Activated CD4-positive, alpha-beta T cell treated with anti-CD3 and anti-CD28 coated beads, Interleukin-2, amount 10 ng/mL, durations not matched to agents 7 days and 5 days (primary cell): ENCODE measurements around the gene CCL8. TPM values are rescaled to one million over a fixed set of nuclear protein-coding genes. Genes with fewer than 3 reads are reported as not detected.
"Not testable (repeated sequence)": the region's sequence is repeated elsewhere in the genome, so short reads cannot be mapped to it uniquely, and the experiment has no call there.

ENCODE experiments used
- CTCF ChIA-PET: fragments of 350-600 bp; sonication (Branson Sonifier 250); formaldehyde crosslinking; loops from one replicate; lab custom pipeline; 2021; ENCODE audit warnings: antibody characterized with exemption; lab: Charles Lee
- POLR2A ChIA-PET: fragments of 350-600 bp; sonication (Branson Sonifier 250); formaldehyde crosslinking; loops from one replicate; lab custom pipeline; 2021; ENCODE audit warnings: antibody characterized with exemption; lab: Charles Lee
- DNase-seq: peaks from one replicate; pipeline ENCODE4 v3.0.0-alpha.2; 2020
- H3K27ac Mint-ChIP-seq: one replicate; pipeline ENCODE4 v1.8.0; 2021; ENCODE audit warnings: mild to moderate bottlenecking, moderate library complexity, mixed read lengths
- H3K27me3 Mint-ChIP-seq: one replicate; pipeline ENCODE4 v1.8.0; 2021; ENCODE audit warnings: mixed read lengths
- H3K36me3 Mint-ChIP-seq: one replicate; pipeline ENCODE4 v1.8.0; 2021; ENCODE audit warnings: low read depth, mixed read lengths
- H3K4me1 Mint-ChIP-seq: one replicate; pipeline ENCODE4 v1.8.0; 2021; ENCODE audit warnings: mixed read lengths
- H3K4me3 Mint-ChIP-seq: one replicate; pipeline ENCODE4 v1.8.0; 2021; ENCODE audit warnings: mild to moderate bottlenecking, moderate library complexity, mixed read lengths
- H3K9me3 Mint-ChIP-seq: one replicate; pipeline ENCODE4 v1.8.0; 2021; ENCODE audit warnings: mixed read lengths
- total RNA-seq, 2 experiments: library from RNA; stranded (reverse); gene quantifications; one replicate each; pipeline ENCODE4 v1.2.3, GENCODE V29; 2021

CCL8 gene
- total RNA-seq, 2 experiments from 2014 or later: not detected

- ChIA-PET POLR2A (no interaction called here), CTCF (interaction anchor here (0.9 kb wide), 1 partner anchor 102 kb away, joined by 3 read pairs; no protein-coding TSS in a partner anchor)
- Mint-ChIP-seq H3K27me3 (peaks cover 7% of the 10 kb centered on the region), H3K4me1 (peaks cover 13% of the 10 kb centered on the region), H3K36me3 (no peaks in the 10 kb centered on the region), H3K4me3 (no peak overlapping the region), H3K27ac (no peak overlapping the region), H3K9me3 (peaks cover 4% of the 10 kb centered on the region)
- DNase-seq: no peak
Measured at GRCh38 chr17:34302636-34303035, 16.6 kb upstream of the CCL8 start.

- Mint-ChIP-seq H3K4me3 (no peak overlapping the region), H3K27ac (no peak overlapping the region), H3K9me3 (peaks cover under 1% of the 10 kb centered on the region), H3K36me3 (no peaks in the 10 kb centered on the region), H3K4me1 (peaks cover 18% of the 10 kb centered on the region), H3K27me3 (peaks cover 3% of the 10 kb centered on the region)
- ChIA-PET CTCF (no interaction called here), POLR2A (no interaction called here)
- DNase-seq: no peak
Measured at GRCh38 chr17:34303606-34304005, 15.6 kb upstream of the CCL8 start.

GRCh38 chr17:34305061-34305460, 14.2 kb upstream of the CCL8 start:
- ChIA-PET POLR2A (interaction anchor here (0.7 kb wide), 1 partner anchor 20 kb away, joined by 3 read pairs; no protein-coding TSS in a partner anchor), CTCF (no interaction called here)
- H3K4me3 Mint-ChIP-seq: no peak overlapping the region
- no peaks in the 10 kb centered on the region for H3K9me3 Mint-ChIP-seq
- no peaks in the 10 kb centered on the region for H3K36me3 Mint-ChIP-seq
- peaks cover 2% of the 10 kb centered on the region for H3K27me3 Mint-ChIP-seq
- no peak overlapping the region for H3K27ac Mint-ChIP-seq
- DNase-seq: no peak
- peaks cover 20% of the 10 kb centered on the region for H3K4me1 Mint-ChIP-seq

GRCh38 chr17:34305606-34306005, 13.6 kb upstream of the CCL8 start:
- H3K27ac Mint-ChIP-seq: no peak overlapping the region
- DNase-seq: no peak
- peaks cover 2% of the 10 kb centered on the region for H3K27me3 Mint-ChIP-seq
- CTCF ChIA-PET: no interaction called here
- no peaks in the 10 kb centered on the region for H3K36me3 Mint-ChIP-seq
- H3K9me3 Mint-ChIP-seq: no peaks in the 10 kb centered on the region
- H3K4me1 Mint-ChIP-seq: peaks cover 20% of the 10 kb centered on the region
- POLR2A ChIA-PET: no interaction called here
- no peak overlapping the region for H3K4me3 Mint-ChIP-seq

GRCh38 chr17:34306466-34306865, 12.8 kb upstream of the CCL8 start:
- peaks cover 16% of the 10 kb centered on the region for H3K4me1 Mint-ChIP-seq
- ChIA-PET POLR2A (no interaction called here), CTCF (no interaction called here)
- no peak for DNase-seq
- H3K27ac Mint-ChIP-seq: no peak overlapping the region
- no peaks in the 10 kb centered on the region for H3K9me3 Mint-ChIP-seq
- peaks cover 4% of the 10 kb centered on the region for H3K27me3 Mint-ChIP-seq
- no peaks in the 10 kb centered on the region for H3K36me3 Mint-ChIP-seq
- no peak overlapping the region for H3K4me3 Mint-ChIP-seq

GRCh38 chr17:34307110-34307509, 12.1 kb upstream of the CCL8 start:
- no peaks in the 10 kb centered on the region for H3K9me3 Mint-ChIP-seq
- peaks cover 16% of the 10 kb centered on the region for H3K4me1 Mint-ChIP-seq
- no peaks in the 10 kb centered on the region for H3K36me3 Mint-ChIP-seq
- H3K27ac Mint-ChIP-seq: no peak overlapping the region
- POLR2A ChIA-PET: no interaction called here
- CTCF ChIA-PET: no interaction called here
- DNase-seq: no peak
- H3K27me3 Mint-ChIP-seq: peaks cover 2% of the 10 kb centered on the region
- no peak overlapping the region for H3K4me3 Mint-ChIP-seq

- no peak overlapping the region for H3K4me3 Mint-ChIP-seq
- H3K27ac Mint-ChIP-seq: no peak overlapping the region
- ChIA-PET POLR2A (no interaction called here), CTCF (no interaction called here)
- H3K4me1 Mint-ChIP-seq: peaks cover 16% of the 10 kb centered on the region
- no peaks in the 10 kb centered on the region for H3K36me3 Mint-ChIP-seq
- H3K27me3 Mint-ChIP-seq: peaks cover 9% of the 10 kb centered on the region
- no peaks in the 10 kb centered on the region for H3K9me3 Mint-ChIP-seq
- no peak for DNase-seq
Measured at GRCh38 chr17:34308371-34308770, 10.9 kb upstream of the CCL8 start.

GRCh38 chr17:34311291-34311690, 7.9 kb upstream of the CCL8 start:
- no peaks in the 10 kb centered on the region for H3K36me3 Mint-ChIP-seq
- no peak for DNase-seq
- CTCF ChIA-PET: interaction anchor here (0.6 kb wide), 1 partner anchor 870 kb away, joined by 3 read pairs; no protein-coding TSS in a partner anchor
- no peak overlapping the region for H3K27ac Mint-ChIP-seq
- no peaks in the 10 kb centered on the region for H3K9me3 Mint-ChIP-seq
- peaks cover 16% of the 10 kb centered on the region for H3K4me1 Mint-ChIP-seq
- POLR2A ChIA-PET: no interaction called here
- no peak overlapping the region for H3K4me3 Mint-ChIP-seq
- H3K27me3 Mint-ChIP-seq: peaks cover 28% of the 10 kb centered on the region

GRCh38 chr17:34312080-34312479, 7.2 kb upstream of the CCL8 start:
- H3K27me3 Mint-ChIP-seq: peaks cover 31% of the 10 kb centered on the region
- H3K36me3 Mint-ChIP-seq: no peaks in the 10 kb centered on the region

GRCh38 chr17:34313164-34313563, 6.1 kb upstream of the CCL8 start:
- Mint-ChIP-seq H3K27me3 (peaks cover 35% of the 10 kb centered on the region), H3K4me3 (no peak overlapping the region), H3K36me3 (no peaks in the 10 kb centered on the region), H3K4me1 (peaks cover 3% of the 10 kb centered on the region), H3K9me3 (no peaks in the 10 kb centered on the region), H3K27ac (no peak overlapping the region)
- ChIA-PET CTCF (no interaction called here), POLR2A (no interaction called here)
- no peak for DNase-seq

More at GRCh38 chr17:34312080-34312479, 7.2 kb upstream of the CCL8 start:
- ChIA-PET POLR2A (no interaction called here), CTCF (no interaction called here)
- no peak for DNase-seq
- no peak overlapping the region for H3K4me3 Mint-ChIP-seq
- no peak overlapping the region for H3K27ac Mint-ChIP-seq
- H3K9me3 Mint-ChIP-seq: no peaks in the 10 kb centered on the region
- H3K4me1 Mint-ChIP-seq: peaks cover 11% of the 10 kb centered on the region

- H3K27ac Mint-ChIP-seq: no peak overlapping the region
- ChIA-PET CTCF (no interaction called here), POLR2A (no interaction called here)
- DNase-seq: no peak
- H3K4me1 Mint-ChIP-seq: no peaks in the 10 kb centered on the region
- no peaks in the 10 kb centered on the region for H3K9me3 Mint-ChIP-seq
- H3K36me3 Mint-ChIP-seq: no peaks in the 10 kb centered on the region
- no peak overlapping the region for H3K4me3 Mint-ChIP-seq
- peaks cover 35% of the 10 kb centered on the region for H3K27me3 Mint-ChIP-seq
Measured at GRCh38 chr17:34314279-34314678, 5.0 kb upstream of the CCL8 start.

- ChIA-PET CTCF (interaction anchor here (1.1 kb wide), 1 partner anchor 43 kb away, joined by 3 read pairs; no protein-coding TSS in a partner anchor), POLR2A (no interaction called here)
- no peaks in the 10 kb centered on the region for H3K4me1 Mint-ChIP-seq
- no peak overlapping the region for H3K4me3 Mint-ChIP-seq
- DNase-seq: no peak
- no peaks in the 10 kb centered on the region for H3K36me3 Mint-ChIP-seq
- peaks cover 31% of the 10 kb centered on the region for H3K27me3 Mint-ChIP-seq
- H3K27ac Mint-ChIP-seq: no peak overlapping the region
- no peaks in the 10 kb centered on the region for H3K9me3 Mint-ChIP-seq
Measured at GRCh38 chr17:34318474-34318873, 761 bp upstream of the CCL8 start.

- H3K27me3 Mint-ChIP-seq: peaks cover 24% of the 10 kb centered on the region
- H3K9me3 Mint-ChIP-seq: peaks cover 5% of the 10 kb centered on the region
- H3K27ac Mint-ChIP-seq: no peak overlapping the region
- no peak for DNase-seq
- no peaks in the 10 kb centered on the region for H3K36me3 Mint-ChIP-seq
- H3K4me1 Mint-ChIP-seq: no peaks in the 10 kb centered on the region
- H3K4me3 Mint-ChIP-seq: no peak overlapping the region
- POLR2A ChIA-PET: interaction anchor here (0.6 kb wide), 1 partner anchor 13 kb away, joined by 3 read pairs; no protein-coding TSS in a partner anchor
- CTCF ChIA-PET: interaction anchor here (0.6 to 1.7 kb wide), 2 partner anchors 40 to 50 kb away, joined by 3 to 5 read pairs; no protein-coding TSS in a partner anchor
Measured at GRCh38 chr17:34321964-34322363, 2.7 kb downstream of the CCL8 start.

GRCh38 chr17:34327580-34327979, 8.3 kb downstream of the CCL8 start:
- DNase-seq, H3K4me3 Mint-ChIP-seq, H3K27ac Mint-ChIP-seq, H3K9me3 Mint-ChIP-seq, POLR2A ChIA-PET, H3K36me3 Mint-ChIP-seq, H3K4me1 Mint-ChIP-seq: not testable (repeated sequence)
- CTCF ChIA-PET: interaction anchor here (1.0 kb wide), 1 partner anchor 34 kb away, joined by 4 read pairs; no protein-coding TSS in a partner anchor
- peaks cover 49% of the 10 kb centered on the region for H3K27me3 Mint-ChIP-seq
